GM12878 (cell line): ENCODE data around the gene NUB1. TPM values are rescaled to one million over a fixed set of nuclear protein-coding genes. Genes with fewer than 3 reads are reported as not detected.

Experiments used
- ATAC-seq: fragments of 200-7000 bp; cut with Tn5 transposase; 3 replicates; pipeline ENCODE4 v1.9.1; 2020; ENCODE audit warnings: mild to moderate bottlenecking, moderate library complexity
- BruUV-seq: library from RNA; stranded (reverse); fragments of 400-500 nt; replicated peaks from 2 replicates; lab custom pipeline; 2021; lab: Mats Ljungman, UMichigan
- CTCF ChIA-PET: fragments of 300-600 bp; sonication (Branson Sonifier 250); formaldehyde crosslinking; extraction: SDS; loops from one replicate; lab custom pipeline; 2021; ENCODE audit warnings: inconsistent platforms; lab: Yijun Ruan, JAX
- POLR2A ChIA-PET: fragments of 350-600 bp; formaldehyde crosslinking; extraction: SDS; loops from one replicate; lab custom pipeline; 2021; ENCODE audit warnings: inconsistent platforms; lab: Charles Lee
- RAD21 ChIA-PET: fragments of 300-600 bp; sonication (Branson Sonifier 250); formaldehyde crosslinking; loops from one replicate; lab custom pipeline; 2023; ENCODE audit warnings: antibody characterized with exemption; ENCODE audit not compliant: unreplicated experiment; lab: Charles Lee
- SMC1A ChIA-PET: fragments of 300-600 bp; sonication (Branson Sonifier 250); formaldehyde crosslinking; loops from one replicate; lab custom pipeline; 2023; ENCODE audit not compliant: unreplicated experiment, uncharacterized antibody; lab: Charles Lee
- DNase-seq: peaks from one replicate; pipeline ENCODE4 v3.0.0-alpha.2; 2011; ENCODE audit warnings: low read depth, low spot score
- FAIRE-seq: peaks from 3 replicates; lab custom pipeline; 2011; peaks lifted over from hg19 to GRCh38; lab: Jason Lieb, UNC
- H2AFZ ChIP-seq: 2 replicates; pipeline ENCODE4 v1.6.0; 2011; ENCODE audit warnings: low read depth, low read length, control low read depth; ENCODE audit not compliant: control insufficient read depth
- H3K27ac ChIP-seq: 2 replicates; pipeline ENCODE4 v1.5.1; 2011; ENCODE audit warnings: control low read depth; ENCODE audit not compliant: control insufficient read depth, insufficient read depth
- H3K27me3 ChIP-seq, 2 experiments: replicated peaks in 1 of 2; 2 replicates each; pipeline versions ENCODE4 v1.6.0 to v1.6.1; 2011; ENCODE audit warnings: low read length in 1 of 2; ENCODE audit not compliant: control insufficient read depth in 2 of 2, insufficient read depth in 2 of 2
- H3K36me3 ChIP-seq, 2 experiments: 2 replicates each; pipeline ENCODE4 v1.5.1; 2011; ENCODE audit warnings: low read length in 1 of 2; ENCODE audit not compliant: control insufficient read depth in 2 of 2, insufficient read depth in 2 of 2
- H3K4me1 ChIP-seq: 2 replicates; pipeline ENCODE4 v1.6.1; 2011; ENCODE audit warnings: mild to moderate bottlenecking, low read length, moderate library complexity, mixed read lengths; ENCODE audit not compliant: control insufficient read depth, insufficient read depth
- H3K4me2 ChIP-seq: 2 replicates; pipeline ENCODE4 v1.6.0; 2011; ENCODE audit warnings: control low read depth; ENCODE audit not compliant: control insufficient read depth, insufficient read depth
- H3K4me3 ChIP-seq: fragments of 200-600 bp; sonication (generic); 2 replicates; pipeline ENCODE4 v1.5.1; 2016
- H3K79me2 ChIP-seq: 2 replicates; pipeline ENCODE4 v1.6.0; 2011; ENCODE audit warnings: low read length; ENCODE audit not compliant: control insufficient read depth, insufficient read depth
- H3K9ac ChIP-seq: 2 replicates; pipeline ENCODE4 v1.8.0; 2011; ENCODE audit warnings: low read length, control low read depth, mixed read lengths; ENCODE audit not compliant: control insufficient read depth, insufficient read depth
- H3K9me3 ChIP-seq: replicated peaks from 3 replicates; pipeline ENCODE4 v1.5.1; 2011; ENCODE audit warnings: mild to moderate bottlenecking, low read length; ENCODE audit not compliant: control insufficient read depth, insufficient read depth
- H4K20me1 ChIP-seq: 2 replicates; pipeline ENCODE4 v1.6.0; 2011; ENCODE audit not compliant: control insufficient read depth, insufficient read depth
- BHLHE40 ChIP-seq, 2 experiments: fragments of 450-650 bp in 1 of 2; IDR thresholded peaks; 2 replicates each; pipeline ENCODE4 v1.6.1; 2011 to 2017; ENCODE audit warnings: low read depth in 2 of 2, borderline replicate concordance in 1 of 2, improper control_type of control experiment in 1 of 2, low read length in 1 of 2, mild to moderate bottlenecking in 1 of 2
- BMI1 ChIP-seq: fragments of 450-650 bp; IDR thresholded peaks from 2 replicates; pipeline ENCODE4 v1.6.1; 2016; ENCODE audit warnings: mild to moderate bottlenecking, moderate library complexity, borderline replicate concordance
- CEBPZ ChIP-seq: fragments of 150-350 bp; IDR thresholded peaks from 2 replicates; pipeline ENCODE4 v1.6.1; 2016; ENCODE audit warnings: low read depth, low read length
- CTCF ChIP-seq, 3 experiments: IDR thresholded peaks in 2 of 3; conservative IDR thresholded peaks in 1 of 3; 2 replicates each; pipeline ENCODE4 v1.5.1; 2011; ENCODE audit warnings: low read depth in 3 of 3, low read length in 3 of 3, mild to moderate bottlenecking in 3 of 3, control low read depth in 2 of 3, moderate library complexity in 2 of 3, inconsistent platforms in 1 of 3, mixed read lengths in 1 of 3; ENCODE audit not compliant: control insufficient read depth in 2 of 3, insufficient read depth in 1 of 3; ENCODE audit errors: extremely low read depth in 1 of 3
- ESRRA ChIP-seq: IDR thresholded peaks from 2 replicates; pipeline ENCODE4 v1.6.1; 2012; ENCODE audit warnings: mild to moderate bottlenecking, low read length, improper control_type of control experiment
- GABPA ChIP-seq: IDR thresholded peaks from 2 replicates; pipeline ENCODE4 v1.6.1; 2014; ENCODE audit warnings: antibody characterized with exemption, low read depth, mild to moderate bottlenecking, inconsistent platforms
- IKZF2 ChIP-seq, 2 experiments: fragments of 450-650 bp; IDR thresholded peaks; 2 replicates each; pipeline ENCODE4 v1.6.1; 2017; ENCODE audit warnings: mild to moderate bottlenecking in 2 of 2, moderate library complexity in 2 of 2
- MEF2A ChIP-seq: IDR thresholded peaks from 2 replicates; pipeline ENCODE4 v1.6.1; 2011; ENCODE audit warnings: low read depth, mild to moderate bottlenecking, low read length, moderate library complexity; ENCODE audit not compliant: insufficient read depth
- PAX5 ChIP-seq: IDR thresholded peaks from 2 replicates; pipeline ENCODE4 v1.6.1; 2011; ENCODE audit warnings: low read depth, low read length, borderline replicate concordance
- PKNOX1 ChIP-seq: fragments of 450-650 bp; IDR thresholded peaks from 2 replicates; pipeline ENCODE4 v1.6.1; 2016; ENCODE audit warnings: mild to moderate bottlenecking
- RFX5 ChIP-seq: IDR thresholded peaks from 2 replicates; pipeline ENCODE4 v1.6.1; 2011; ENCODE audit warnings: low read depth, low read length, improper control_type of control experiment
- SKIL ChIP-seq: fragments of 450-650 bp; IDR thresholded peaks from 2 replicates; pipeline ENCODE4 v1.6.1; 2017; ENCODE audit warnings: mild to moderate bottlenecking, low read depth, inconsistent platforms; ENCODE audit not compliant: poor library complexity, severe bottlenecking
- SMC3 ChIP-seq: IDR thresholded peaks from 2 replicates; pipeline ENCODE4 v1.6.1; 2011; ENCODE audit warnings: low read length, improper control_type of control experiment, borderline replicate concordance
- WGBS: methylation state at CpG from one replicate; pipeline ENCODE4 v1.1.6; 2016; ENCODE audit warnings: low lambda C conversion rate; ENCODE audit not compliant: insufficient replicate concordance, insufficient coverage; ENCODE audit errors: missing lambda C conversion rate; 5-methylcytosine and 5-hydroxymethylcytosine counted together
- in situ Hi-C: fragments of 300-500 bp; cut with MboI; formaldehyde crosslinking; loops from 9 replicates; pipeline ENCODE4 v1.14.3; 2018; ENCODE audit warnings: mixed read lengths
- intact Hi-C: fragments of 100-400 bp; cut with micrococcal nuclease; formaldehyde crosslinking; loops from one replicate; pipeline ENCODE4 v1.14.2; 2022; ENCODE audit not compliant: unreplicated experiment
- polyA plus RNA-seq, 11 experiments: library from polyadenylated mRNA; depleted of rRNA in 4 of 11; unstranded in 6 of 11; stranded (reverse) in 5 of 11; fragments of >200 nt; fragmentation: Nextera tagmentation in 4 of 11; fragmentation: Illumina TruSeq in 1 of 11; extraction: Ambion mirVana in 4 of 11; extraction: Trizol in 1 of 11; gene quantifications; 1 replicate in 1 of 11; 2 replicates in 10 of 11; pipeline versions ENCODE4 v1.2.1 to v1.2.3, GENCODE V29; 2011 to 2016; ENCODE audit warnings: inconsistent platforms in 2 of 11, missing spikeins in 2 of 11, low read depth in 1 of 11
- total RNA-seq, 4 experiments: library from RNA; depleted of rRNA in 3 of 4; stranded (reverse); fragments of >200 nt in 3 of 4; fragmentation: Illumina TruSeq in 1 of 4; extraction: Trizol in 1 of 4; gene quantifications; 2 replicates each; pipeline versions ENCODE4 v1.2.1 to v1.2.3, GENCODE V29; 2013 to 2021

The NUB1 gene
- total and polyA plus RNA-seq, 10 of the 15 experiments (the other 5 are each of a cell fraction or from before 2014, with no cell fraction given): 24.1 to 102 (median 49.0) TPM

DNA sequence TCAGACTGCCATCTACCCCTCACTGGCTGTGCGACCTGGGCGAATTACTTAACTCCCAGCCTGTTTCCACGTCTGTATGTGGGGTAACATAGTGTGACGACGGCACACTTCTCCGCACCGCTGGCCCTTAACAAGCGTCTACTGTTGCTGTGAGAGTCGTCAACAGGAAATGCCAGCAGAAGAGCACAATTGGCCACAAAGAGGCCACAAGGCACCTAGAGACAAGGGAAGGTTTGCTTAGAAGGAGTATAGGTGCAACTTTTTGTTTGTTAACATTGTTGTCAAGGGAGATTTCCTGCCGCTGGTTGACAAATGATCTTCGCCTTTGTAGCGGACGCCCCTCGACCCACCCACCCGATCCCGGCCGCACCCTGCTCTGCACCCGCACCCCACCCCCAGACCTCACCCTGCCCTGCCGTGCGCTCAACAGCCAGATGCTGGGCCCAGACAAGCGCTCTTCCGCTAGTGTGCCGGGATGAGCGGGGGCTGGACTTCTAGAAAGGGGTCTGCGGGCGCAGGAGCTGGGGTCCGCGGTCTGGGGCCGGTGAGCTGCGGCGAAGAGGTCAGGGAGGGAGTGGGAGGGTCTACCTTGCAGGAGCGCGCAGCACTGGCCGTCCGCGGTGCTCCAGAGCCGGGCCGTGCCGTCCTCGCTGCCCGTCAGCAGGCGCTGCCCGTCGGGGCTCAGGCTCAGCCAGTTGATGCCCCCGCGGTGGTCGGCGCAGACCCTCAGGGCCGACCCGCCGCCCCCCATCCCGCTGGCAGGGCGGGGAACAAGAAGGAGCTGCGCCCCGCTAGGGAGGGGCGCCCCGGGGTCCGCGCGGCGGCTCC is 67.4 kb downstream of the NUB1 start:
- Histone ChIP-seq H3K27me3 (peaks cover 12 to 15% of the 10 kb centered on the region in 2 experiments; a peak in 3 of 4 replicates), H3K4me2 (peak overlapping the region; percentile 48; the same call in 1 of the 2 replicates), H4K20me1 (no peaks in the 10 kb centered on the region), H3K4me1 (no peaks in the 10 kb centered on the region), H3K27ac (no peak overlapping the region), H3K36me3 (no peaks in the 10 kb centered on the region), H3K9me3 (no peaks in the 10 kb centered on the region), H2AFZ (0 out of 2 replicates have a peak overlapping the region, but pooled peaks have one; percentile 7), H3K9ac (no peak overlapping the region), H3K79me2 (no peaks in the 10 kb centered on the region), H3K4me3 (no peak overlapping the region)
- ATAC-seq (peak; percentile 88), DNase-seq (peak; percentile 23), FAIRE-seq (no peak)
- 7% methylated on average over 29 of the region's 61 CpGs for WGBS
- BruUV-seq: no TSS peak
- in situ Hi-C loops (no loop called here), intact Hi-C loops (loop anchor here (2.0 kb wide), 1 partner anchor 40 kb away; no protein-coding TSS in a partner anchor)
- ChIA-PET RAD21 (no interaction called here), SMC1A (no interaction called here), POLR2A (no interaction called here), CTCF (no interaction called here)
- TF ChIP-seq IKZF2 (IDR thresholded peaks at IDR 0.05) (no peak), PKNOX1 (peak; percentile 55; the same call in 1 of the 2 replicates), BHLHE40 (IDR thresholded peaks at IDR 0.05; ENCODE audit: borderline replicate concordance in 1 of 2, low read depth in 2 of 2, low read length in 1 of 2) (peak; percentile 81 to 85), SMC3 (no peak), GABPA (no peak), MEF2A (no peak), ESRRA (no peak), RFX5 (no peak), PAX5 (peak; percentile 83), BMI1 (no peak), CEBPZ (no peak), CTCF (IDR thresholded peaks at IDR 0.05 in 2 of 3, conservative IDR thresholded peaks at IDR 0.05 in 1 of 3; ENCODE audit: control insufficient read depth in 2 of 3, extremely low read depth in 1 of 3, insufficient read depth in 1 of 3, low read depth in 3 of 3, low read length in 3 of 3) (peak in 2 of 3 experiments; percentile 7 to 29; a peak in 2 of 6 replicates), SKIL (no peak)
